ENCODE measurements around the gene RNU6-1.

DNA sequence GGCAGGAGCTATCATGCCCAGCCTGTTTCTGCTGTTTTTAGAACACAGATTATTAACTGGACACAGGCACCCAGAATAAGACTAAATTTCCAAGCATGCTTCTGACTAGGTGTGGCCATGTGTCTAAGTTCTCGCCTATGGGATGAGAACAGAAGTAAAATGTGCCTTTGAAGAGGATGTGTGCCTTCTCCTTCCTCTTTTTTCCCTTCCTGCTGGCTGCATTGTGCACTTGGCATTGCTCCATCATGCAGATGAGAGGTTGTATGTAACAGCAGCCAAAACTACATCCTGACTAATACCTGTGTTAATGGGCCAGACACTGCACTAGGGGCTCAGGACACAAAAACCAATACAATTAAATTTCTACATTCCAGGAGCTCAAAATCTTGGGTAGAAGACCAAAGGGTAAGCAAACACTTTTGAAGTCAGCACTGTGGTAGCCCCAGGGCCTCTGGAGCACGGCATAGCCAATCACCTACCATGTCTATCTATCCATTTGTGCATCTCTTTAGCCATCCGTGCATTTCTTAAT lies 40.9 kb upstream of the RNU6-1 start:
- TF ChIP-seq, protein P1, sequence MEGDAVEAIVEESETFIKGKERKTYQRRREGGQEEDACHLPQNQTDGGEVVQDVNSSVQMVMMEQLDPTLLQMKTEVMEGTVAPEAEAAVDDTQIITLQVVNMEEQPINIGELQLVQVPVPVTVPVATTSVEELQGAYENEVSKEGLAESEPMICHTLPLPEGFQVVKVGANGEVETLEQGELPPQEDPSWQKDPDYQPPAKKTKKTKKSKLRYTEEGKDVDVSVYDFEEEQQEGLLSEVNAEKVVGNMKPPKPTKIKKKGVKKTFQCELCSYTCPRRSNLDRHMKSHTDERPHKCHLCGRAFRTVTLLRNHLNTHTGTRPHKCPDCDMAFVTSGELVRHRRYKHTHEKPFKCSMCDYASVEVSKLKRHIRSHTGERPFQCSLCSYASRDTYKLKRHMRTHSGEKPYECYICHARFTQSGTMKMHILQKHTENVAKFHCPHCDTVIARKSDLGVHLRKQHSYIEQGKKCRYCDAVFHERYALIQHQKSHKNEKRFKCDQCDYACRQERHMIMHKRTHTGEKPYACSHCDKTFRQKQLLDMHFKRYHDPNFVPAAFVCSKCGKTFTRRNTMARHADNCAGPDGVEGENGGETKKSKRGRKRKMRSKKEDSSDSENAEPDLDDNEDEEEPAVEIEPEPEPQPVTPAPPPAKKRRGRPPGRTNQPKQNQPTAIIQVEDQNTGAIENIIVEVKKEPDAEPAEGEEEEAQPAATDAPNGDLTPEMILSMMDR (IDR thresholded peaks at IDR 0.05; ENCODE audit: insufficient read depth, low read length) = no peak
- TF ChIP-seq, protein P2, sequence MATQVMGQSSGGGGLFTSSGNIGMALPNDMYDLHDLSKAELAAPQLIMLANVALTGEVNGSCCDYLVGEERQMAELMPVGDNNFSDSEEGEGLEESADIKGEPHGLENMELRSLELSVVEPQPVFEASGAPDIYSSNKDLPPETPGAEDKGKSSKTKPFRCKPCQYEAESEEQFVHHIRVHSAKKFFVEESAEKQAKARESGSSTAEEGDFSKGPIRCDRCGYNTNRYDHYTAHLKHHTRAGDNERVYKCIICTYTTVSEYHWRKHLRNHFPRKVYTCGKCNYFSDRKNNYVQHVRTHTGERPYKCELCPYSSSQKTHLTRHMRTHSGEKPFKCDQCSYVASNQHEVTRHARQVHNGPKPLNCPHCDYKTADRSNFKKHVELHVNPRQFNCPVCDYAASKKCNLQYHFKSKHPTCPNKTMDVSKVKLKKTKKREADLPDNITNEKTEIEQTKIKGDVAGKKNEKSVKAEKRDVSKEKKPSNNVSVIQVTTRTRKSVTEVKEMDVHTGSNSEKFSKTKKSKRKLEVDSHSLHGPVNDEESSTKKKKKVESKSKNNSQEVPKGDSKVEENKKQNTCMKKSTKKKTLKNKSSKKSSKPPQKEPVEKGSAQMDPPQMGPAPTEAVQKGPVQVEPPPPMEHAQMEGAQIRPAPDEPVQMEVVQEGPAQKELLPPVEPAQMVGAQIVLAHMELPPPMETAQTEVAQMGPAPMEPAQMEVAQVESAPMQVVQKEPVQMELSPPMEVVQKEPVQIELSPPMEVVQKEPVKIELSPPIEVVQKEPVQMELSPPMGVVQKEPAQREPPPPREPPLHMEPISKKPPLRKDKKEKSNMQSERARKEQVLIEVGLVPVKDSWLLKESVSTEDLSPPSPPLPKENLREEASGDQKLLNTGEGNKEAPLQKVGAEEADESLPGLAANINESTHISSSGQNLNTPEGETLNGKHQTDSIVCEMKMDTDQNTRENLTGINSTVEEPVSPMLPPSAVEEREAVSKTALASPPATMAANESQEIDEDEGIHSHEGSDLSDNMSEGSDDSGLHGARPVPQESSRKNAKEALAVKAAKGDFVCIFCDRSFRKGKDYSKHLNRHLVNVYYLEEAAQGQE (IDR thresholded peaks at IDR 0.05; ENCODE audit: insufficient replicate concordance, low read depth) = no peak
- peak; percentile 80 for TF ChIP-seq POLR2AphosphoS5 (IDR thresholded peaks at IDR 0.05; ENCODE audit: low read depth)
- no peak for TF ChIP-seq GABPA (IDR thresholded peaks at IDR 0.05; ENCODE audit: low read depth)
